Sigmoid colon (tissue), 7 donors: Measurements from ENCODE around the gene ERI3. TPM values are rescaled to one million over a fixed set of nuclear protein-coding genes. Genes with fewer than 3 reads are reported as not detected.

Experiments used
- DNase-seq: peaks from one replicate; pipeline ENCODE4 v3.0.0-alpha.2; 2019
- H3K27ac ChIP-seq, 4 donors: fragments of 200-600 bp; sonication (generic); one replicate each; pipeline ENCODE4 v1.5.1; 2016 to 2019; ENCODE audit warnings: mild to moderate bottlenecking in 1 of 4
- H3K27me3 ChIP-seq, 3 donors: fragments of 200-600 bp; sonication (generic); one replicate each; pipeline ENCODE4 v1.5.1; 2019; ENCODE audit warnings: mild to moderate bottlenecking in 1 of 3
- H3K36me3 ChIP-seq, 4 donors: fragments of 200-600 bp; sonication (generic); one replicate each; pipeline ENCODE4 v1.5.1; 2016 to 2019
- H3K4me1 ChIP-seq, 4 donors: fragments of 200-600 bp; sonication (generic); one replicate each; pipeline ENCODE4 v1.5.1; 2017 to 2019
- H3K4me3 ChIP-seq, 4 donors: fragments of 200-600 bp; sonication (generic); one replicate each; pipeline ENCODE4 v1.5.1; 2017 to 2019; ENCODE audit warnings: mild to moderate bottlenecking in 2 of 4, moderate library complexity in 1 of 4
- H3K9me3 ChIP-seq, 4 donors: fragments of 200-600 bp in 3 of 4; sonication (generic) in 3 of 4; one replicate each; pipeline versions ENCODE4 v1.5.1 to v1.6.1; 2013 to 2019
- CTCF ChIP-seq, 4 experiments: fragments of 450-650 bp in 3 of 4; fragments of 200-600 bp in 1 of 4; IDR thresholded peaks; one replicate each; pipeline ENCODE4 v1.5.1; 2016 to 2019; ENCODE audit warnings: antibody characterized with exemption in 4 of 4, mild to moderate bottlenecking in 3 of 4, moderate library complexity in 2 of 4
- EP300 ChIP-seq, 4 donors: sonication (generic); formaldehyde crosslinking; IDR thresholded peaks; one replicate each; pipeline ENCODE4 v1.6.1; 2017; ENCODE audit warnings: antibody characterized with exemption in 4 of 4
- POLR2A ChIP-seq, 2 donors: fragments of 450-650 bp; IDR thresholded peaks; one replicate each; pipeline ENCODE4 v1.6.1; 2016; ENCODE audit warnings: antibody characterized with exemption in 2 of 2, mild to moderate bottlenecking in 2 of 2, moderate library complexity in 2 of 2
- POLR2AphosphoS5 ChIP-seq, 4 donors: sonication (generic); formaldehyde crosslinking; IDR thresholded peaks; one replicate each; pipeline ENCODE4 v1.6.1; 2017; ENCODE audit warnings: antibody characterized with exemption in 4 of 4
- WGBS, 2 donors: extraction: QIAGEN DNeasy Blood & Tissue Kit; methylation state at CpG; one replicate each; pipeline ENCODE4 v1.1.7; 2013; 5-methylcytosine and 5-hydroxymethylcytosine counted together
- intact Hi-C: fragments of 100-400 bp; cut with DNase I; formaldehyde crosslinking; loops from one replicate; pipeline ENCODE4 v1.15.1; 2023
- polyA plus RNA-seq, 3 donors: library from polyadenylated mRNA; stranded (reverse); fragments of 200-250 nt; gene quantifications; one replicate each; pipeline ENCODE4 v1.2.3, GENCODE V29; 2013
- total RNA-seq, 4 donors: library from RNA; depleted of rRNA; stranded (reverse); fragments of >200 nt; gene quantifications; one replicate each; pipeline ENCODE4 v1.1.0, GENCODE V29; 2016
- donor health status: healthy with polysubstance abuse.
- donor health status: Bipolar disorder and iron deficiency.
- donor health status: healthy.

ERI3 gene
- total and polyA plus RNA-seq, 7 donors, result 25.6 to 88.3 (median 40.3) TPM

GRCh38 chr1:44371206-44371605, 16.1 kb upstream of the ERI3 start:
- intact Hi-C loops, result no loop called here
- Histone ChIP-seq H3K9me3 (no peaks in the 10 kb centered on the region), H3K27me3 (no peaks in the 10 kb centered on the region), H3K4me3 (no peak overlapping the region), H3K36me3 (no peaks in the 10 kb centered on the region), H3K27ac (no peak overlapping the region), H3K4me1 (no peaks in the 10 kb centered on the region)
- TF ChIP-seq EP300 (IDR thresholded peaks at IDR 0.05) (no peak), POLR2AphosphoS5 (IDR thresholded peaks at IDR 0.05) (no peak), CTCF (IDR thresholded peaks at IDR 0.05) (no peak), POLR2A (IDR thresholded peaks at IDR 0.05) (no peak)
- no peak for DNase-seq

GRCh38 chr1:44368471-44369151, 13.6 kb upstream of the ERI3 start:
- Histone ChIP-seq H3K4me1 (no peaks in the 10 kb centered on the region), H3K27me3 (no peaks in the 10 kb centered on the region), H3K27ac (no peak overlapping the region), H3K4me3 (no peak overlapping the region), H3K9me3 (no peaks in the 10 kb centered on the region), H3K36me3 (no peaks in the 10 kb centered on the region)
- intact Hi-C loops, result no loop called here
- no peak for DNase-seq
- WGBS, 2 donors, result 90% methylated on average over 12 of the region's 12 CpGs
- TF ChIP-seq CTCF (IDR thresholded peaks at IDR 0.05) (no peak), EP300 (IDR thresholded peaks at IDR 0.05) (no peak), POLR2A (IDR thresholded peaks at IDR 0.05) (no peak), POLR2AphosphoS5 (IDR thresholded peaks at IDR 0.05) (no peak)

GRCh38 chr1:44367944-44368343, 12.9 kb upstream of the ERI3 start:
- WGBS, 2 donors, result 63 to 69% methylated on average over 1 of the region's 1 CpG
- no peaks in the 10 kb centered on the region for H3K36me3 ChIP-seq
- H3K9me3 ChIP-seq, result no peaks in the 10 kb centered on the region
- no peaks in the 10 kb centered on the region for H3K4me1 ChIP-seq
- TF ChIP-seq EP300 (IDR thresholded peaks at IDR 0.05), result no peak
- TF ChIP-seq CTCF (IDR thresholded peaks at IDR 0.05), result no peak
- TF ChIP-seq POLR2AphosphoS5 (IDR thresholded peaks at IDR 0.05), result no peak
- no peak for TF ChIP-seq POLR2A (IDR thresholded peaks at IDR 0.05)
- intact Hi-C loops, result no loop called here
- H3K27ac ChIP-seq, result no peak overlapping the region
- no peaks in the 10 kb centered on the region for H3K27me3 ChIP-seq
- no peak for DNase-seq
- no peak overlapping the region for H3K4me3 ChIP-seq

GRCh38 chr1:44366371-44366975, 11.4 kb upstream of the ERI3 start:
- Histone ChIP-seq H3K4me3 (no peak overlapping the region), H3K36me3 (no peaks in the 10 kb centered on the region), H3K9me3 (no peaks in the 10 kb centered on the region), H3K27ac (no peak overlapping the region), H3K4me1 (no peaks in the 10 kb centered on the region), H3K27me3 (no peaks in the 10 kb centered on the region)
- 88 to 90% methylated on average over 7 of the region's 7 CpGs for WGBS, 2 donors
- intact Hi-C loops, result no loop called here
- TF ChIP-seq CTCF (IDR thresholded peaks at IDR 0.05) (no peak), POLR2A (IDR thresholded peaks at IDR 0.05) (no peak), EP300 (IDR thresholded peaks at IDR 0.05) (no peak), POLR2AphosphoS5 (IDR thresholded peaks at IDR 0.05) (no peak)
- no peak for DNase-seq
